Neuronal stem cell (in vitro differentiated cells): ENCODE results near the gene NGFR.

Source experiments
- DNase-seq: peaks from one replicate; pipeline ENCODE4 v3.0.0-alpha.2; 2013; ENCODE audit warnings: low spot score
- H2AFZ ChIP-seq: one replicate; pipeline ENCODE4 v1.6.1; 2013; ENCODE audit warnings: mild to moderate bottlenecking, low read length, inconsistent platforms
- H2AK5ac ChIP-seq: 2 replicates; pipeline ENCODE4 v1.6.1; 2013; ENCODE audit warnings: low read depth, mild to moderate bottlenecking, inconsistent platforms, low read length, moderate library complexity, mixed read lengths
- H2BK120ac ChIP-seq: 2 replicates; pipeline ENCODE4 v1.6.1; 2013; ENCODE audit warnings: low read depth, mild to moderate bottlenecking, inconsistent platforms, low read length, moderate library complexity, mixed read lengths
- H2BK12ac ChIP-seq: one replicate; pipeline ENCODE4 v1.6.1; 2013; ENCODE audit warnings: low read length, inconsistent platforms
- H2BK15ac ChIP-seq: 2 replicates; pipeline ENCODE4 v1.6.1; 2013; ENCODE audit warnings: mild to moderate bottlenecking, low read length, inconsistent platforms, mixed read lengths
- H2BK5ac ChIP-seq: one replicate; pipeline ENCODE4 v1.6.1; 2013; ENCODE audit warnings: inconsistent platforms, mild to moderate bottlenecking, low read length, moderate library complexity
- H3K14ac ChIP-seq: one replicate; pipeline ENCODE4 v1.6.1; 2013; ENCODE audit warnings: low read length, inconsistent platforms
- H3K18ac ChIP-seq: 2 replicates; pipeline ENCODE4 v1.6.1; 2013; ENCODE audit warnings: low read length, inconsistent platforms
- H3K23ac ChIP-seq: 2 replicates; pipeline ENCODE4 v1.6.1; 2013; ENCODE audit warnings: low read depth, mild to moderate bottlenecking, mixed read lengths, low read length, inconsistent platforms; ENCODE audit not compliant: poor library complexity
- H3K27ac ChIP-seq: replicated peaks from 3 replicates; pipeline ENCODE4 v1.5.1; 2013; ENCODE audit warnings: low read length, inconsistent platforms
- H3K27me3 ChIP-seq, 3 experiments: 2 replicates each; pipeline ENCODE4 v1.6.1; 2013; ENCODE audit warnings: low read length in 3 of 3, mild to moderate bottlenecking in 2 of 3, inconsistent platforms in 1 of 3, low read depth in 1 of 3, mixed read lengths in 1 of 3, moderate library complexity in 1 of 3; ENCODE audit not compliant: control insufficient read depth in 3 of 3, insufficient read depth in 3 of 3
- H3K36me3 ChIP-seq, 2 donors: replicated peaks in 1 of 2; 2 replicates each; pipeline ENCODE4 v1.6.1; 2013; ENCODE audit warnings: low read length in 2 of 2; ENCODE audit not compliant: control insufficient read depth in 2 of 2, insufficient read depth in 2 of 2
- H3K4ac ChIP-seq: 2 replicates; pipeline ENCODE4 v1.6.1; 2013; ENCODE audit warnings: inconsistent platforms, mild to moderate bottlenecking, low read length, moderate library complexity
- H3K4me1 ChIP-seq, 2 donors: 1 replicate in 1 of 2; 2 replicates in 1 of 2; pipeline ENCODE4 v1.6.1; 2013; ENCODE audit warnings: low read length in 2 of 2, low read depth in 1 of 2; ENCODE audit not compliant: control insufficient read depth in 2 of 2, insufficient read depth in 1 of 2
- H3K4me2 ChIP-seq: one replicate; pipeline ENCODE4 v1.6.1; 2013; ENCODE audit warnings: mild to moderate bottlenecking, low read length, inconsistent platforms; ENCODE audit not compliant: insufficient read depth, poor library complexity, severe bottlenecking
- H3K4me3 ChIP-seq, 2 donors: 2 replicates each; pipeline ENCODE4 v1.5.1; 2013; ENCODE audit warnings: low read length in 2 of 2, mild to moderate bottlenecking in 2 of 2, inconsistent platforms in 1 of 2, moderate library complexity in 1 of 2
- H3K79me1 ChIP-seq: one replicate; pipeline ENCODE4 v1.6.1; 2013; ENCODE audit warnings: low read depth, mild to moderate bottlenecking, inconsistent platforms, low read length, moderate library complexity
- H3K9ac ChIP-seq: one replicate; pipeline ENCODE4 v1.6.1; 2013; ENCODE audit warnings: mild to moderate bottlenecking, low read depth, low read length, inconsistent platforms; ENCODE audit not compliant: poor library complexity
- H3K9me3 ChIP-seq, 2 donors: replicated peaks in 1 of 2; 2 replicates each; pipeline versions ENCODE3 to v1.6.1; 2013; ENCODE audit warnings: low read length in 2 of 2, mild to moderate bottlenecking in 2 of 2, inconsistent platforms in 1 of 2, low read depth in 1 of 2, mixed read lengths in 1 of 2, moderate library complexity in 1 of 2; ENCODE audit not compliant: control insufficient read depth in 2 of 2, insufficient read depth in 1 of 2
- H4K8ac ChIP-seq: one replicate; pipeline ENCODE4 v1.6.1; 2013; ENCODE audit warnings: low read depth, mild to moderate bottlenecking, inconsistent platforms, low read length, moderate library complexity
- H4K91ac ChIP-seq: one replicate; pipeline ENCODE4 v1.6.1; 2013; ENCODE audit warnings: low read length, low read depth, mild to moderate bottlenecking, inconsistent platforms; ENCODE audit not compliant: poor library complexity
- WGBS, 2 donors: extraction: QIAGEN DNeasy Blood & Tissue Kit; methylation state at CpG; one replicate each; pipeline ENCODE4 v1.1.7; 2013; ENCODE audit warnings: missing lambda C conversion rate in 2 of 2, mixed read lengths in 1 of 2; ENCODE audit not compliant: insufficient read length in 2 of 2, insufficient replicate concordance in 1 of 2; ENCODE audit errors: extremely low coverage in 2 of 2; 5-methylcytosine and 5-hydroxymethylcytosine counted together

Gene NGFR

DNA sequence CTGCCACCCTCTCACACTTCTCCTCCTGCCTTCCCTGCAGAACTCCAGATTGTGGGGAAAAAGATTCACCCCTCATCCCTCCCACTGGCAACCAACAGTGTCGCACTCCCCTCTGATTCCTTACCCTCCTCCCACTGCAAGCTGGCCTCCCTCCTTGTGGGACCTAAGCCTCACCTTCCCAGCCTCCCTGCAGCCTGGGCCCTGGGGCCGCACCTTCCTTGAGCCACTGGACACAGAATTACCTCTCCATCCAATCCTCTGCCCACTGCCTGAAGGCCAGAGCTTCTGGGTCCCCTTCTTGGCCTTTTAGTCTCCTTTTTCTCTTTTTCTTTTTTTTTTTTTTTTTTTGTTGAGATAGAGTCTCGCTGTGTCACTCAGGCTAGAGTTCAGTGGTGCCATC, 33.9 kb downstream of the NGFR start:
- H3K14ac ChIP-seq: no peak overlapping the region
- H3K36me3 ChIP-seq: no peaks in the 10 kb centered on the region
- H4K91ac ChIP-seq: no peak overlapping the region
- peak overlapping the region; percentile 84 for H3K18ac ChIP-seq
- peaks cover 0 to 11% of the 10 kb centered on the region in 2 donors for H3K4me1 ChIP-seq
- H3K27me3 ChIP-seq: peaks cover 0 to 48% (median 2%) of the 10 kb centered on the region in 3 experiments
- H4K8ac ChIP-seq: no peak overlapping the region
- H2BK15ac ChIP-seq: peak overlapping the region; percentile 91
- peak overlapping the region; percentile 71 for H2AK5ac ChIP-seq
- no peak for DNase-seq
- H3K27ac ChIP-seq: no peak overlapping the region
- H2BK120ac ChIP-seq: no peak overlapping the region
- no peak overlapping the region for H3K4ac ChIP-seq
- no peak overlapping the region for H2AFZ ChIP-seq
- no peaks in the 10 kb centered on the region for H3K79me1 ChIP-seq
- H3K4me2 ChIP-seq: no peak overlapping the region
- no peak overlapping the region for H3K4me3 ChIP-seq
- WGBS, 2 donors: no CpG with 5 or more reads among the region's 3 CpGs
- peak overlapping the region; percentile 98 for H2BK12ac ChIP-seq
- peak overlapping the region; percentile 93 for H3K23ac ChIP-seq
- H3K9me3 ChIP-seq: no peaks in the 10 kb centered on the region
- no peak overlapping the region for H3K9ac ChIP-seq
- H2BK5ac ChIP-seq: no peak overlapping the region

DNA sequence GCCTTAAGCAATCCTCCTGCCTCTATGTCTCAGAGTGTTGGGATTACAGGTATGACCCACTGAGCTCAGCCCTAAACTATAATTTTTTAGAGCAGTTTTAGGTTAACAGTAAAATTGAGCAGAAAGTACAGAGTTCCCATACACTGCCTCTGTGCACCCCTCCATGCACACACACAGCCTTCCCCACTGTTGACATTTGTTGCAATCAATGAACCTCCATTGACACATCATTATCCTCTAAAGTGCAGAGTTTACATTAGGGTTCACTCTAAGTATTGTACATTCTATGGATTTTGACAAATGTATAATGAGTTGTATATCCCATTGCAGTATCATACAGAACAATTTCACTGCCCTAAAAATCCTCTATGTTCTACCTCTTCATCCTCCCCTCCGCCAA, 35.0 kb downstream of the NGFR start:
- Histone ChIP-seq H3K18ac (no peak overlapping the region), H3K27me3 (peaks cover 0 to 44% (median 2%) of the 10 kb centered on the region in 3 experiments)

GRCh38 chr17:49543860-49544259, 48.8 kb downstream of the NGFR start:
- Histone ChIP-seq H2BK15ac (peak overlapping the region; percentile 98), H3K27me3 (peaks cover 0 to 55% (median 0%) of the 10 kb centered on the region in 3 experiments), H2BK12ac (peak overlapping the region; percentile 22), H2AFZ (no peak overlapping the region), H4K91ac (no peak overlapping the region), H3K79me1 (peaks cover 4% of the 10 kb centered on the region), H3K14ac (no peak overlapping the region), H3K4me1 (peaks cover 0 to 31% of the 10 kb centered on the region in 2 donors), H2BK5ac (no peak overlapping the region), H3K23ac (no peak overlapping the region), H3K18ac (no peak overlapping the region), H3K36me3 (peaks cover 0 to 3% of the 10 kb centered on the region in 2 donors), H3K9ac (no peak overlapping the region), H2AK5ac (no peak overlapping the region), H3K4me2 (no peak overlapping the region), H3K4ac (no peak overlapping the region), H3K9me3 (no peaks in the 10 kb centered on the region), H3K27ac (no peak overlapping the region), H3K4me3 (no peak overlapping the region), H4K8ac (no peak overlapping the region), H2BK120ac (no peak overlapping the region)
- no CpG with 5 or more reads among the region's 3 CpGs for WGBS, 2 donors
- DNase-seq: no peak

More for the DNA sequence above, 35.0 kb downstream of the NGFR start:
- H3K9ac ChIP-seq: no peak overlapping the region
- H3K4me3 ChIP-seq: no peak overlapping the region
- H3K4me2 ChIP-seq: no peak overlapping the region
- H3K27ac ChIP-seq: no peak overlapping the region
- no peak overlapping the region for H2AFZ ChIP-seq
- H4K91ac ChIP-seq: no peak overlapping the region
- no peak overlapping the region for H2BK5ac ChIP-seq
- H3K4ac ChIP-seq: no peak overlapping the region
- no peak overlapping the region for H2AK5ac ChIP-seq
- no peak overlapping the region for H3K14ac ChIP-seq
- no peaks in the 10 kb centered on the region for H3K36me3 ChIP-seq
- H3K9me3 ChIP-seq: no peaks in the 10 kb centered on the region
- no peak overlapping the region for H3K23ac ChIP-seq
- no peak overlapping the region for H2BK120ac ChIP-seq
- no peak overlapping the region for H2BK12ac ChIP-seq
- H3K79me1 ChIP-seq: no peaks in the 10 kb centered on the region
- DNase-seq: no peak
- no peak overlapping the region for H2BK15ac ChIP-seq
- H4K8ac ChIP-seq: no peak overlapping the region
- peaks cover 0 to 11% of the 10 kb centered on the region in 2 donors for H3K4me1 ChIP-seq
- no CpG with 5 or more reads among the region's 1 CpG for WGBS, 2 donors

GRCh38 chr17:49545007-49545660, 50.0 kb downstream of the NGFR start:
- peak overlapping the region; percentile 99 for H2AK5ac ChIP-seq
- peaks cover 4% of the 10 kb centered on the region for H3K79me1 ChIP-seq
- DNase-seq: no peak
- H3K23ac ChIP-seq: no peak overlapping the region
- H3K4me1 ChIP-seq: peaks cover 0 to 31% of the 10 kb centered on the region in 2 donors
- H3K27ac ChIP-seq: no peak overlapping the region
- H2BK5ac ChIP-seq: peak overlapping the region; percentile 62
- no peak overlapping the region for H3K9ac ChIP-seq
- peak overlapping the region; percentile 99 for H2BK120ac ChIP-seq
- H2BK12ac ChIP-seq: peak overlapping the region; percentile 63
- H4K91ac ChIP-seq: no peak overlapping the region
- peak overlapping the region; percentile 41 for H3K4ac ChIP-seq
- no peak overlapping the region for H4K8ac ChIP-seq
- H3K4me3 ChIP-seq: no peak overlapping the region
- H3K14ac ChIP-seq: peak overlapping the region; percentile 25
- peak overlapping the region; percentile 4 for H3K4me2 ChIP-seq
- no peaks in the 10 kb centered on the region for H3K9me3 ChIP-seq
- H3K36me3 ChIP-seq: peaks cover 0 to 3% of the 10 kb centered on the region in 2 donors
- H2BK15ac ChIP-seq: peak overlapping the region; percentile 98
- peak overlapping the region; percentile 38 for H3K18ac ChIP-seq
- peaks cover 0 to 64% (median 0%) of the 10 kb centered on the region in 3 experiments for H3K27me3 ChIP-seq
- H2AFZ ChIP-seq: no peak overlapping the region
- no CpG with 5 or more reads among the region's 8 CpGs for WGBS, 2 donors
